ENCODE measurements around the gene NSMCE4A. TPM values are rescaled to one million over a fixed set of nuclear protein-coding genes. Genes with fewer than 3 reads are reported as not detected.
A peak's percentile ranks its signal among the peaks of the same experiment; 100 is the strongest.

Gene NSMCE4A
- total RNA-seq, 4 donors from 2014 or later, result 71.1 to 152 (median 92.7) TPM

DNA sequence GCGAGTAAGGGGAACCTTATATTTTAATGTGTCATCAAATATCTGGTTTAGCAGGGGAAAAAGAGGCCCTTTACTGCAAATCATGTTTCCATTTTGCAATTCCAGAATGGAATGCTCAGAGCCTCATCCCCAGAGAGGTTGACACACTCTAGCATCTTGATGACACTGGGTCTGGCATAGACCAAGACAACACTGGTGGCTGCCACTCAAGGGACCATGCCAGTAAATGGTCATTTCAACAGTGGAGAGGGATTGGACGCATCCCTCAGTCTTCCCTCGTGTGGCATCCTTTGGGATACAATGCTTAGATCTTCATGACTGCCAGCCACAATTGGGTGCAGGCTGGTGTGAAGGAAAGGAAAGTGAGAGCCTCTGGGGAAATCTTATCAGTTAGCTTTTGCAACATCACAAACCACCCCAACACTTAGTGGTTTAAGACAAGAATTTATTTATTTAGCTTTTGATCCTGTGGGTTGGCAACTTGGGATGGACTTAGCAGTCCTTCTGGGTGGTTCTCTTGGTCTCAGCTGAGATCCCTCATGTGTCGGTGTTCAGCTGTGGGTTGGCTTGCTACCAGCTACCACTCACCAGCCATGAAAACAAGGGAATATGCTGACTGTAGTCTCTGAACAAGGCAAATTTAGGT is 35.5 kb upstream of the NSMCE4A start:
- intact Hi-C loops (cut with DNase I; ENCODE audit: low total_unique reads), result no loop called here
- WGBS, 2 donors (ENCODE audit: low coverage in 1 of 2), result 75 to 86% methylated on average over 1 to 4 of the region's 4 CpGs

DNA sequence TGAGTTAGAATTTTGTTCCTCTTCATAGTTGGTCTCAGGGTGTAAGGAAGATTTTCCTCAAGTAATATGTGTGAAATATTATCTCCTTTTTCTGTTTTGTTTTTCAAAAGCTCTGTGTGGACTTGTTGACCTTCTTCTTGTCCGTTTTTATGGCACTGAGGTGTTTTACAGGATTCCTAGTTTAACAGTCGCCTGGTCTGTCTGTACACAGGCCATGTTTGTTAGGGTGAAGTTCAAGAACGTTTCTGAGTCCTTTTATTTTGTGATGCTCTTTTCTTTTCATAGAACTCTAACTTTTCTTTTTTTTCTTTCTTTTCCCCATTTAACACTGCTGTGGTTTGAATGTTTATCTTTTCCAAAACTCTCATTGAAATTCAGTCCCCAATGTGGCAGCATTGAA is 32.4 kb upstream of the NSMCE4A start:
- peak overlapping the region in 1 of 4 donors; percentile 38 for H3K27ac ChIP-seq
- H3K27me3 ChIP-seq, result no peaks in the 10 kb centered on the region
- in situ Hi-C loops (cut with MboI; ENCODE audit: low pct_ligation_motif_present in 1 of 4, low pct_unique_long_range_greater_than_20kb in 1 of 4, low sequenced_read_pairs in 3 of 4) (no loop called here), intact Hi-C loops (cut with DNase I; ENCODE audit: low total_unique reads) (no loop called here)
- no peak for DNase-seq
- H3K4me3 ChIP-seq, result no peak overlapping the region
- H3K9me3 ChIP-seq, result peaks cover 0 to under 1% of the 10 kb centered on the region in 2 donors
- peaks cover 0 to 10% (median 4%) of the 10 kb centered on the region in 4 donors for H3K4me1 ChIP-seq
- no peaks in the 10 kb centered on the region for H3K36me3 ChIP-seq
- TF ChIP-seq CTCF (IDR thresholded peaks at IDR 0.05) (no peak), EP300 (IDR thresholded peaks at IDR 0.05; ENCODE audit: low read depth) (no peak), POLR2A (IDR thresholded peaks at IDR 0.05) (no peak)
- WGBS, 2 donors (ENCODE audit: low coverage in 1 of 2), result 32 to 44% methylated on average over 3 of the region's 3 CpGs

More for the DNA sequence above, 35.5 kb upstream of the NSMCE4A start:
- in situ Hi-C loops (cut with MboI; ENCODE audit: low pct_ligation_motif_present in 1 of 4, low pct_unique_long_range_greater_than_20kb in 1 of 4, low sequenced_read_pairs in 3 of 4), result no loop called here
- no peaks in the 10 kb centered on the region for H3K27me3 ChIP-seq
- peaks cover 0 to 22% (median 14%) of the 10 kb centered on the region in 4 donors for H3K4me1 ChIP-seq
- no peak overlapping the region for H3K4me3 ChIP-seq
- no peak overlapping the region for H3K27ac ChIP-seq
- no peaks in the 10 kb centered on the region for H3K36me3 ChIP-seq
- TF ChIP-seq EP300 (IDR thresholded peaks at IDR 0.05; ENCODE audit: low read depth), result no peak
- no peak for TF ChIP-seq CTCF (IDR thresholded peaks at IDR 0.05)
- H3K9me3 ChIP-seq, result no peaks in the 10 kb centered on the region
- DNase-seq, result no peak

GRCh38 chr10:122001698-122002097 is 26.7 kb upstream of the NSMCE4A start:
- in situ Hi-C loops (cut with MboI; ENCODE audit: low pct_ligation_motif_present in 1 of 4, low pct_unique_long_range_greater_than_20kb in 1 of 4, low sequenced_read_pairs in 3 of 4) (no loop called here), intact Hi-C loops (cut with DNase I; ENCODE audit: low total_unique reads) (no loop called here)
- no peak for TF ChIP-seq POLR2A (IDR thresholded peaks at IDR 0.05)
- no peak for TF ChIP-seq POLR2AphosphoS5 (IDR thresholded peaks at IDR 0.05)
- no peak for TF ChIP-seq CTCF (IDR thresholded peaks at IDR 0.05)
- TF ChIP-seq EP300 (IDR thresholded peaks at IDR 0.05; ENCODE audit: low read depth), result no peak
- no peak for DNase-seq
- H3K36me3 ChIP-seq, result no peaks in the 10 kb centered on the region
- H3K4me1 ChIP-seq, result no peaks in the 10 kb centered on the region
- no peaks in the 10 kb centered on the region for H3K27me3 ChIP-seq
- H3K4me3 ChIP-seq, result no peak overlapping the region
- no peak overlapping the region for H3K27ac ChIP-seq
- peaks cover 6 to 7% of the 10 kb centered on the region in 2 donors for H3K9me3 ChIP-seq
- 57 to 65% methylated on average over 1 of the region's 1 CpG for WGBS, 2 donors (ENCODE audit: low coverage in 1 of 2)

DNA sequence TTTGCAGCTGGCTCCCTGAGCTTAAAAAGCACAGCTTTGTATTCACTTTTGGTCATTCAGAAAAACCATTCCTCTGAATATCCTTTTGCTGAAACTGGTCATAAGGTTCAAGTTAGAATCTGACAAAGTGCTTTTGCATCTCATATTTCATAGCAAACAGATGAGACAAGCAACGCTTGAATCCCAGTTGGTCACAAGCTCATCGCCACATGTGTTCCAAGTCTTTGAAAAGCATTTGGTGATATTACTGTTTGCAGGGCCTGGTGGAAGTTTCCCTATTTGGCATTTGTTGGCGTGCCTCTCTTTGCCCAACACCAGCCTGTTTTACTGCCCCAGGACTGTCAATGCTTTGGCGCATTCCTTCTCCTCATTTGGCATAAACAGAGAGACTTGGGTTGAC is 24.3 kb upstream of the NSMCE4A start:
- TF ChIP-seq CTCF (IDR thresholded peaks at IDR 0.05) (no peak), EP300 (IDR thresholded peaks at IDR 0.05; ENCODE audit: low read depth) (no peak), POLR2A (IDR thresholded peaks at IDR 0.05) (no peak)
- DNase-seq, result no peak
- Histone ChIP-seq H3K4me1 (peaks cover 6 to 21% (median 17%) of the 10 kb centered on the region in 4 donors), H3K27ac (peak overlapping the region in 3 of 4 donors; percentile 27 to 84 (median 54)), H3K9me3 (peaks cover 6 to 7% of the 10 kb centered on the region in 2 donors), H3K4me3 (no peak overlapping the region), H3K36me3 (no peaks in the 10 kb centered on the region), H3K27me3 (no peaks in the 10 kb centered on the region)
- intact Hi-C loops (cut with DNase I; ENCODE audit: low total_unique reads), result loop anchor here (10.0 kb wide), 1 partner anchor 74 kb away; the partner anchor contains the start of gene ATE1
- in situ Hi-C loops (cut with MboI; ENCODE audit: low pct_ligation_motif_present in 1 of 4, low pct_unique_long_range_greater_than_20kb in 1 of 4, low sequenced_read_pairs in 3 of 4), result no loop called here
- 95% methylated on average over 4 of the region's 4 CpGs for WGBS, 2 donors (ENCODE audit: low coverage in 1 of 2)
